Forelimb muscle (tissue), 1 donor: ENCODE measurements around the gene KRT4. TPM values are rescaled to one million over a fixed set of nuclear protein-coding genes. Genes with fewer than 3 reads are reported as not detected.
"Not testable (repeated sequence)": the region's sequence is repeated elsewhere in the genome, so short reads cannot be mapped to it uniquely, and the experiment has no call there.

Source experiments
- DNase-seq: peaks from one replicate; pipeline ENCODE4 v3.0.0-alpha.2; 2013; ENCODE audit warnings: low read depth
- polyA plus RNA-seq: library from polyadenylated mRNA; unstranded; fragments of 120-200 nt; gene quantifications from one replicate; pipeline ENCODE4 v1.2.1, GENCODE V29; 2013; ENCODE audit not compliant: insufficient read length

KRT4 gene
- polyA plus RNA-seq: not detected

- DNase-seq: no peak
Measured at GRCh38 chr12:52813885-52814709, at the start of gene KRT4. TSS of gene KRT4 (minus strand) at chr12:52814116. CDS start at chr12:52814058, 58 bp downstream.

- no peak for DNase-seq
Measured at GRCh38 chr12:52862023-52862422, 48.1 kb upstream of the KRT4 start.

- DNase-seq: no peak
Measured at GRCh38 chr12:52861511-52861910, 47.6 kb upstream of the KRT4 start.

- no peak for DNase-seq
Measured at GRCh38 chr12:52860102-52860823, 46.3 kb upstream of the KRT4 start.

GRCh38 chr12:52857500-52857899 lies 43.6 kb upstream of the KRT4 start:
- DNase-seq: no peak

GRCh38 chr12:52856787-52857186 lies 42.9 kb upstream of the KRT4 start:
- DNase-seq: no peak

- DNase-seq: not testable (repeated sequence)
Measured at GRCh38 chr12:52856077-52856476, 42.2 kb upstream of the KRT4 start.

- DNase-seq: no peak
Measured at GRCh38 chr12:52851787-52852186, 37.9 kb upstream of the KRT4 start.

GRCh38 chr12:52850681-52851080 lies 36.8 kb upstream of the KRT4 start:
- DNase-seq: no peak

GRCh38 chr12:52849511-52849910 lies 35.6 kb upstream of the KRT4 start:
- no peak for DNase-seq

- DNase-seq: no peak
Measured at GRCh38 chr12:52848661-52849255, 34.8 kb upstream of the KRT4 start, which contains the start of gene KRT78. TSS of gene KRT78 (minus strand) at chr12:52848994. CDS start at chr12:52848930, 64 bp downstream.

GRCh38 chr12:52847335-52848102 lies 33.6 kb upstream of the KRT4 start:
- no peak for DNase-seq

- no peak for DNase-seq
Measured at GRCh38 chr12:52846356-52846970, 32.5 kb upstream of the KRT4 start.

GRCh38 chr12:52845946-52846345 lies 32.0 kb upstream of the KRT4 start:
- DNase-seq: no peak

- DNase-seq: no peak
Measured at GRCh38 chr12:52844386-52844785, 30.5 kb upstream of the KRT4 start.

GRCh38 chr12:52839436-52840105 lies 25.7 kb upstream of the KRT4 start:
- DNase-seq: no peak

GRCh38 chr12:52838609-52839435 lies 24.9 kb upstream of the KRT4 start:
- no peak for DNase-seq

- no peak for DNase-seq
Measured at GRCh38 chr12:52837781-52838608, 24.1 kb upstream of the KRT4 start.

GRCh38 chr12:52837413-52837741 lies 23.5 kb upstream of the KRT4 start:
- no peak for DNase-seq
